ENCODE results near the gene RGS1. TPM values are rescaled to one million over a fixed set of nuclear protein-coding genes. Genes with fewer than 3 reads are reported as not detected.
A peak's percentile ranks its signal among the peaks of the same experiment; 100 is the strongest.

RGS1 gene
- total RNA-seq, 6 donors from 2014 or later, result 30.1 to 96.0 (median 48.5) TPM

DNA sequence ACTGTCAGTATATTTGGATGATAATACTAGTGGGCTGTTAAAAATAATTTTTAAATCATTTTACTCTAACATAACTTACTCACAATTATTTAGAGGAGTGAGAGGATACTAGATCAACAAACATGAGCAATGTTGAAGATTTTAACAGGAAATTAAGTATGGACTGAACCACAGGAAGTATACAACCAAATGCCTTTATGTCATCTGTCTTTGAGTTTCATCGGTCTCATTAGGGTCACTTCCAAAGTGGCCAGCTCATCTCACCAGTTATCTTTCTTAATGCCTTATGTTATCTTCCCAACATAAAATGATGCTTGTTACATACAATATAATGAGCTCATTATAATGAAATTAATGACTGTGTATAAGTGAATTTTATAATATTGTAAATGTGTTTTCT lies 1.5 kb upstream of the RGS1 start:
- 34 to 50% methylated on average over 1 of the region's 1 CpG for WGBS, 2 donors
- H3K9me3 ChIP-seq, result peaks cover 0 to 7% (median 2%) of the 10 kb centered on the region in 4 donors
- no peak for DNase-seq
- no peak for ATAC-seq (ENCODE audit: low FRiP score in 2 of 2)
- no peaks in the 10 kb centered on the region for H3K27me3 ChIP-seq
- TF ChIP-seq, protein P1, sequence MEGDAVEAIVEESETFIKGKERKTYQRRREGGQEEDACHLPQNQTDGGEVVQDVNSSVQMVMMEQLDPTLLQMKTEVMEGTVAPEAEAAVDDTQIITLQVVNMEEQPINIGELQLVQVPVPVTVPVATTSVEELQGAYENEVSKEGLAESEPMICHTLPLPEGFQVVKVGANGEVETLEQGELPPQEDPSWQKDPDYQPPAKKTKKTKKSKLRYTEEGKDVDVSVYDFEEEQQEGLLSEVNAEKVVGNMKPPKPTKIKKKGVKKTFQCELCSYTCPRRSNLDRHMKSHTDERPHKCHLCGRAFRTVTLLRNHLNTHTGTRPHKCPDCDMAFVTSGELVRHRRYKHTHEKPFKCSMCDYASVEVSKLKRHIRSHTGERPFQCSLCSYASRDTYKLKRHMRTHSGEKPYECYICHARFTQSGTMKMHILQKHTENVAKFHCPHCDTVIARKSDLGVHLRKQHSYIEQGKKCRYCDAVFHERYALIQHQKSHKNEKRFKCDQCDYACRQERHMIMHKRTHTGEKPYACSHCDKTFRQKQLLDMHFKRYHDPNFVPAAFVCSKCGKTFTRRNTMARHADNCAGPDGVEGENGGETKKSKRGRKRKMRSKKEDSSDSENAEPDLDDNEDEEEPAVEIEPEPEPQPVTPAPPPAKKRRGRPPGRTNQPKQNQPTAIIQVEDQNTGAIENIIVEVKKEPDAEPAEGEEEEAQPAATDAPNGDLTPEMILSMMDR (IDR thresholded peaks at IDR 0.05), result no peak
- no peak for TF ChIP-seq POLR2A (IDR thresholded peaks at IDR 0.05)
- TF ChIP-seq POLR2AphosphoS5 (IDR thresholded peaks at IDR 0.05), result no peak
- TF ChIP-seq EP300 (IDR thresholded peaks at IDR 0.05), result no peak
- no peak overlapping the region for H3K4me3 ChIP-seq
- no peak overlapping the region for H3K27ac ChIP-seq
- H3K36me3 ChIP-seq, result no peaks in the 10 kb centered on the region
- H3K4me1 ChIP-seq, result no peaks in the 10 kb centered on the region

DNA sequence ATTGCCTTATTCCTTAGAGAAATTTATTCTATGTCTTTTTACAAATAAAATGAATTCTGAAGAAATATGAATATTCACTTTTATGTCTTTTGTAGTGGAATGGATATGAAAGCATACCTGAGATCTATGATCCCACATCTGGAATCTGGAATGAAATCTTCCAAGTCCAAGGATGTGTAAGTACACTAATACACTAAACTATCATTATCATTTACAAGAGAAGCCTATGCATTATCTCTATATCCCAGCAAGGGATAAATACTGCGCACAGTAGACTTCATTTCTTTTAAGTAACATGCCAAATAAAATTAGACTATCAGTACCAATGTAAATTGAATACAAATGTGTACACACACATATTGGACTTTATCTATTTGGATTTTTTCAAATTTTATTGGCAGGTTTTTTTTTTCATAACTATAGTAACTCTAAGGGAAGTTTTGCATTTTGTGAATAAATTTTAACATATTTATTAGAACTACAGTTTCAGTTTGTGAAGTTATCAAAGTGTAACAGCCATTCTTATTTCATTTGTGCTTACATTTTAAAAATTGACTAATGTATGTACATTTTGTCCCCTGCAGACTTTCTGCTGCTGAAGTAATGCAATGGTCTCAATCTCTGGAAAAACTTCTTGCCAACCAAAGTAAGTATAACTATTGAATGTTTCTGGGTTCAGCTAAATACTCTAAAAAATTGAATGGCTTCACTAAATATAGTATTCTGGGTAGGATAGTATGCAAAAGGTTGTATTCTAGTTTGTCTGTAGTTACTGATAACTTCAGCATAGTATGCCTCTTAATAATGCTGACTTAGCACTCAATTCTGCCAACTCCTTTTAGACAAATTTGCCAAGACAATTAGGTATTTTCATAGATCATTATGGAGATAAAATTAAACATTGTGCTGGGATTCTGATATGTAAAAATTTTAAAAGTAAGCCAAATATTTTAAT lies 894 bp downstream of the RGS1 start:
- DNase-seq, result no peak
- 91 to 94% methylated on average over 1 of the region's 1 CpG for WGBS, 2 donors
- H3K9me3 ChIP-seq, result no peaks in the 10 kb centered on the region
- no peaks in the 10 kb centered on the region for H3K27me3 ChIP-seq
- peak overlapping the region in 1 of 4 donors; percentile 56 for H3K27ac ChIP-seq
- no peak for ATAC-seq (ENCODE audit: low FRiP score in 2 of 2)
- no peaks in the 10 kb centered on the region for H3K36me3 ChIP-seq
- H3K4me3 ChIP-seq, result peak overlapping the region in 3 of 4 donors; percentile 14 to 32 (median 25)
- no peaks in the 10 kb centered on the region for H3K4me1 ChIP-seq
- TF ChIP-seq POLR2A (IDR thresholded peaks at IDR 0.05) (no peak), EP300 (IDR thresholded peaks at IDR 0.05) (no peak), POLR2AphosphoS5 (IDR thresholded peaks at IDR 0.05) (no peak)
- TF ChIP-seq, protein P1 (IDR thresholded peaks at IDR 0.05), result no peak

DNA sequence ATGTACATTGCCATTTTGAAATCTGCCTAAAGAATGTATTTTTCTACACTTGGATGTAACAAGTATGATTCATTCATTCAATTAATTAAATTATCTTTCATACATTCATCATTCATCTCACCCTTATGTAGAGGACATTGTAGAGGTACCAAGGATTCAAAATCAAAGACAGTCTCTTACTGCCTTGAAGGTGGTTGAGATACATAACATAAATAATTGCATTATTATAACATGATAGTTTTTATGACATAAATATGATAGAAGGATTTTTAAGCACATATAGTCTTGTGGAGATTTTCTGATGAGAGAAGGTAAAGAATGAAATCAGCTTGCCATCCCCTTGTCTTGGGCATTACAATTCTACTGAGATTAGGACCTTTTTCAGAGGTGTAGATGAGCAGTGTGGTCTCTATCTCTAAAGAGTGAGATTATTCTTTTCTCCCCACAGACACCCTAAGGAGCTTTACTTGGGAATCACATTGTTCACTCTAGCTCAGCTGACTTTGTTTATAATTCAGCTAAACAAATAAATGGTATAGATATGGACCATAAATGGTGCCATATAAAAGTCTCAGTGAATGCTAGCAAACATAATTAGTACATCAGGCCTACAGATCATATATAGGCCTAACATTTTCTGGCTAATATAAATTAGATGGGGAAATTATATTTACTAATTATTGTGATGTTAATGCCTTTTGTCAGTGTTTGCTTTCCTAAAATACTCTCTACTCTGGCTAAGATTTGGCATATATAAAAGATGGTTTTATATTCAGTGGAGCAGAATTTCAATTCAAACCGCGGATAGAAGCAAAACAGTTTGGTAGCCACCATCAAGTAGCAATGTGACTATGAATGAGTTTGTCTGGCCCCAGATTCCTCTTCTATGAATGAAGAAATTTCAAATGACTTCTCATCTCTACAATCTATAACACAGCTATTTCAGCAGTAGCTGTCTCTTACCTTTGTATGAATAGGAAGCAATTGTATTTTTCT lies 1.9 kb downstream of the RGS1 start:
- Histone ChIP-seq H3K27ac (no peak overlapping the region), H3K4me3 (peak overlapping the region in 3 of 4 donors; percentile 14 to 32 (median 17)), H3K4me1 (no peaks in the 10 kb centered on the region), H3K9me3 (no peaks in the 10 kb centered on the region), H3K36me3 (no peaks in the 10 kb centered on the region), H3K27me3 (no peaks in the 10 kb centered on the region)
- no peak for TF ChIP-seq POLR2AphosphoS5 (IDR thresholded peaks at IDR 0.05)
- no peak for TF ChIP-seq EP300 (IDR thresholded peaks at IDR 0.05)
- TF ChIP-seq, protein P1 (IDR thresholded peaks at IDR 0.05), result no peak
- ATAC-seq (ENCODE audit: low FRiP score in 2 of 2) (no peak), DNase-seq (no peak)
- 90 to 96% methylated on average over 2 of the region's 2 CpGs for WGBS, 2 donors

DNA sequence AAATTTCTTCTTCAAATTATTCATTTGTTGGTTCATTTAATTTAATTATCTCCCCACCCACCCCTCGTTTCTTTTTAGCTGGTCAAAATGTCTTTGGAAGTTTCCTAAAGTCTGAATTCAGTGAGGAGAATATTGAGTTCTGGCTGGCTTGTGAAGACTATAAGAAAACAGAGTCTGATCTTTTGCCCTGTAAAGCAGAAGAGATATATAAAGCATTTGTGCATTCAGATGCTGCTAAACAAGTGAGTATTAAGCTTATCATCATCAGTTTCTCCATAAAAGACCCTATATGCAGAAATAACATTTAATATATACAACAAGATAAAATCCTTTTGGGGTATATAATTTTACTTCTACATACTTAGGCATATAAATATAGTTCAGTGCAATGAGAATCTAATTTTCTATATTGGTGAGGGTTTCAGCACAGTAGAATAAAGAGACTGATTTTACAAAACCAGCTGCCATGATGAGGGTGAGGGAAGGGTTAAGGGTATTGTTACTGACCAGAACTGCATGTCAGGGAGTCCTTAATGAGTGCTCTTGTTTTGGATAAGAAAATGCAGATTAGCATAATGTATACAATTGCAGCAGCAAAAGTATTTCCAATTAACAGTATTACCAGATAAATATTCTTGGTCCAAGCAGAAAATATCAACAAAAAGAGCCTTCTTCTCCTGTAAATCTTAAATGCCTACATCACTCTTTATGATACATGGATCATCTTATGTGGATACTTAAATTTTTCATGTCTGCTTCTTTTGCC lies 2.8 kb downstream of the RGS1 start:
- Histone ChIP-seq H3K9me3 (no peaks in the 10 kb centered on the region), H3K27me3 (no peaks in the 10 kb centered on the region), H3K4me3 (peak overlapping the region in 3 of 4 donors; percentile 14 to 32 (median 17)), H3K36me3 (no peaks in the 10 kb centered on the region), H3K27ac (no peak overlapping the region), H3K4me1 (no peaks in the 10 kb centered on the region)
- DNase-seq (no peak), ATAC-seq (ENCODE audit: low FRiP score in 2 of 2) (no peak)
- 74% methylated on average over 1 of the region's 1 CpG for WGBS, 2 donors
- TF ChIP-seq POLR2A (IDR thresholded peaks at IDR 0.05), result peak in 1 of 4 donors; percentile 18
- TF ChIP-seq POLR2AphosphoS5 (IDR thresholded peaks at IDR 0.05), result no peak
